GM18505 (cell line): ENCODE measurements around the gene UBN1.
"Not testable (repeated sequence)": the region's sequence is repeated elsewhere in the genome, so short reads cannot be mapped to it uniquely, and the experiment has no call there.

Source experiments
- ATAC-seq: cut with Tn5 transposase; IDR thresholded peaks from one replicate; pipeline ENCODE4 v1.9.1; 2021; ENCODE audit not compliant: unreplicated experiment
- POLR2A ChIP-seq: IDR thresholded peaks from 4 replicates; pipeline ENCODE4 v1.6.1; 2011; ENCODE audit warnings: borderline replicate concordance; ENCODE audit not compliant: insufficient read depth, insufficient read length; ENCODE audit errors: extremely low read depth

UBN1 gene

GRCh38 chr16:4888428-4889135, 41.3 kb downstream of the UBN1 start:
- TF ChIP-seq POLR2A, result no peak
- ATAC-seq, result no peak

- no peak for TF ChIP-seq POLR2A
- no peak for ATAC-seq
Measured at GRCh38 chr16:4890026-4890425, 42.7 kb downstream of the UBN1 start.

DNA sequence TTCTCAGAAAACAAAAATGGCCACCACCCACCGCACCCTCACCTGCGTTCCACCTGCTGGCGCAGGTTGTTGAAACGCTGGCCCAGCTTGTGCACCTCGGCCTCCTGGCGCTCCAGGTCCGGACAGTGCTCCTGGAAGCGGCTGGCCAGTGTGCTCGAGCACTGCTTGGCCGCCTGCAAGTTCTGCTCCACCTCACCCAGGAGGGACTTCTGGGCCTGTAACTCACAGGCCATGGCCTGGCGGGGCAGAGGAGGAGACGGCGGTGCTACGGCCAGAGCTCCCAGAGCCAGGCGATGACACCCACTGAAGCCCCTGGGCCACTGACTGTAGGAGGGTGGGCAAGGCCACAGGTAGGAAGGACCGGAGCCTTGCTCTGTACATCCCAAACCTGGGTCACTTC, 43.4 kb downstream of the UBN1 start:
- ATAC-seq, result no peak
- TF ChIP-seq POLR2A, result no peak

DNA sequence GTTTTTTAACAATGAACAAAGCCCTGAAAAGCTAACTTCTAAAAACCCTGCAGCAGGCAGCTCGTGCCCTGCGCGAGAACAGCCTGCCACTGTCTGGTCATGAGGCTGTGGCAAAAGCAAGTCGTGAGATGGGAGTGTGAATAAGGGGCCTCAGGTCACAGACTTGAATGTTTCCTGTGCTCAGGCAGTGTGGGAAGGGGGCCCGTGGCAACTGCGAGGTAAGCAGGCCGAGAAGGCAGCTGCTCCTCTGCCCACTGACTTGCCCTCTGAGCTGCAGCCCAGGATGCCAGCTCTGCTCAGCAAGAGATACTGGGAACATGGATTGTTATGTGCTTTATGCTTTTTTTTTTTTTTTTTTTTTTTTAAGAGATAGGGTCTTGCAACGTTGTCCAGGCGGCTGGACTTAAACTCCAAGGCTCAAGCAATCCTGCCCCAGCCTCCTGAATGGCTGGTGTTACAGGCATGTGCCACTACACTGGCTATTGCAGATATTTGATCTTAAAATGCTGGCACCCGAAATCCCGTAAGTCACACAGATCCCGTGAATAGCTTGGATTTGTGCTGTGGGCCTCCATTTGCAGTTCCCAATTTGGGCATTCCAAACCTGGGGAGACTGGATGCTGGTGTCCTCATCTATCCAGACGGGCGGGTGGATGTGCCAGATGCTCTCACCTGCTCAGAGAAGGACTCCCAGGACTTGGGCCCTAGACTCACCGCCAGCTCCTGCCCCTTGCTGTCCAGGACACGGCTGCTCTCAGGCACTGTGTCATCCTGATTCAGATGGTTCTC, 44.0 kb downstream of the UBN1 start:
- no peak for ATAC-seq
- TF ChIP-seq POLR2A, result no peak

GRCh38 chr16:4891886-4892216, 44.6 kb downstream of the UBN1 start:
- no peak for TF ChIP-seq POLR2A
- ATAC-seq, result no peak

DNA sequence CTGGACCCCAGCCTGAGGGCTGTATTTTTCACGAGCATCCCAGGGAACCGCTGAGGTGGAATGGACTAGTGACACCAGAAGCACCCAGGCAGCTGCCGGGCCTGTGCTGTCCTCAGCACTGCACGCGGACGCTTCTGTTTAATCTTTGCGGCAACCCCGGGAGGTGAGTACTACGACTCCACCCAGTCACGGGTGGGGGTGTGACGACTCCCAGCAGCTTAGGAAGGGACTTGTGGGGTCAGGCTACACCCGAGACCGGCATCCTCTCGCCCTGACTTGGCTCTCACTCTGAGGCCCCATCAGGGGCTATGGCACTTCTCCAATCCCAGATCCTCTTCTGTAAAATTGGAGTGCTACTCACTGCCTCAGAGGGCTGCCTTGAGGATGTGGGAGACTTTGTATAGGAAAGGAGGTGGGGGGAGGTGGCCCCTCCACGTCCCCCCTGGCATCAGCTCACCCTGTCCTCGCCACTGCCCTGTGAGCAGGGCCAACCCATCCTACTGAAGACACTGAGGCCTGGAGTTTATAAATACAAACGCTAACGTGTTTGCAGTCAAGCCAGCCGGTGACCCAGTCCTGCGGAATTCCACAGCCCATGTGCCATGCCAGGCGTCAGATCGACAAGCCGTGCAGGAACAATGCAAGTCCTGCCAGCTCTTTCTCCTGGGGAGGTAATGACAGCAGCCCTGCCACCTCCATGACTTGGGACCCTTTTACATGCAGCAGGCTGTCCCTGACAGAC, 45.3 kb downstream of the UBN1 start:
- no peak for ATAC-seq
- TF ChIP-seq POLR2A, result no peak

DNA sequence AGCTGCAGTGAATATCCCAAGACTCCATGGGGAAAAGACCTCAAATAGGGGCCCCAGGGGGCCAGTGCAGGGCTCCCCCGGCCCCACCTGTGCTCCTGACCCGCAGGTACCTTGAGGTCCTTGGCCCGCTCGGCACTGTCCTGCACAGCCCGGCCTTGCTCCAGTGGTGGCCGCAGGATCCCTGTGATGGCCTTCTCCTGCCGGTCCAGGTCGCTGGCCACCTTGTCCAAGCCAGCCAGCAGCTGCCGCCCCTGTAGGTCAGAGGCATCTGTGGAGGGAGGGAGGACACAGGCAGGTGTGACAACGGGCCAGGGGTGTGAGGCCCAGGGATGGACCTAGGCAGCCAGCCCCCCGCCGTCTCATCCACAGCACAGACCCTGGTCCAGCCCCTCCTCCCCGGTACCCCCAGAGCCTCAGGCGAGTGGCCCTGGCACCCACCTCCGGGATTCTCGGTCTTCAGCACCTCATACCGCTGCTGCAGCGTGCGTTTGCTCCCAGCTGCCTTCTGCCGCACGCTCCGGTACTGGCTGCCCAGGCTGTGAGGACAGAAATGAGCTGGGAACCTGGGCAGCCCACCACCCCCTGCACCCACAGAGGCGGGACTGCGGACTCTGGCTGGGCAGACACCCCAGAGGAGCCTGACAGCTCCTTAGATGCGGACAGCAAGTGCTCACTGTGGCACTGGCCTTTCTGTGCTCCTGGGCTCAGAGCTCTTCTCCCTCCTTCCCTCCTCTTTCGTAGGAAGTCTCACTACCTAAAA, 46.0 kb downstream of the UBN1 start:
- ATAC-seq, result no peak
- no peak for TF ChIP-seq POLR2A

DNA sequence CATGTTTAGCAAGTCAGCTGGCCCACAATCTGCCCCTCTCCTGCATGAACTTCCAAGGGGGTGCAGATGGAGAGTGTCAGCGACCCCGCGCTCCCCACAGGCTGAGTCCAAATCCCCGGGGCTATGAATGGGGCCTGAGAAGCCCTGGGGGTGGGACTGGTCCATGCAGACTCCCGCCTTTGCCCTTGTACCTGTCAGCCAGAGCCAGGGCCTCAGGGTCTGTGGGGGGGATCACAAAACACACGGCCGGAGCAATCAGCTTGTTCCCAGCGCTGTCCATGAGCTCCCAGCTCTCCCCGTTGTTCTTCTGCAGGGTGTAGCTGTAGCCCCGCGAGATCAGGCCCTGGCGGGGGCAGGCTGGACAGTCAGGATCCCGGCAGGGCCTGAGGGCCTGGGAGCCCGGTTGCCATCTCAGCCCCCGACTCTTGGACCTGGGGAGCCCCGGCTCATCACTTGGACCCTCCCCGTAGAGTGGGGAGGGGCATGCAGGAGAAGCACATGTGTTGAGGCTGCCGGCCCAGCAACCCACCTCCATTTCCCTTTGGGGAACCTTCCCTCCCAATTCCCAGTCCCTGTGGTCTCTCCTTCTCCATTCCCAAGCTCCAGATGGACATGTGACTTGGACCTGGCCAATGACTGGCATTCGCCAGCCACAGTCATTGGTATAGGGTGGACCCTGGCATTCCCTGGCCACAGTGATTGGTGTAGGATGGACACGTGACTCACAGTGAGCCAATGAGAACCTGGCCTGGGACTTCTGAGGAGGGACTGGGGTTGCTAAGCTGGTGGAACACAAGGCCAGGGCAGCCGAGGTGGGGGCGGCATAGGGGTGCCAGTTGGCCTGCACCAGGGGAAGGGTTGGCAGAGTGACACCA, 47.2 kb downstream of the UBN1 start:
- no peak for ATAC-seq
- TF ChIP-seq POLR2A, result no peak

GRCh38 chr16:4895366-4895765, 48.1 kb downstream of the UBN1 start:
- TF ChIP-seq POLR2A, result no peak
- no peak for ATAC-seq

DNA sequence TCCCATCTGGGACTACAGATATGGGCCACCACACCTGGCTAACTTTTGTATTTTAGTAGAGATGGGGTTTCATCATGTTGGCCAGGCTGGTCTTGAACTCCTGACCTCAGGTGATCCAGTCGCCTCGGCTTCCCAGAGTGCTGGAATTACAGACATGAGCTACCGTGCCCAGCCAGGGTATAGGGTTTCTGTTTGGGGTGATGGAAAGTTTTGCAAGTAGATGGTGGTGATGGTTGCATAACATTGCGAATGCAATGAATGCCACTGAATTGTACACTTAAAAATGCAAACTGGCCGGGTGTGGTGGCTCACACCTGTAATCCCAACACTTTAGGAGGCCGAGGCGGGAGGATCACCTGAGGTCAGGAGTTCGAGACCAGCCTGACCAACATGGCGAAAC, 49.5 kb downstream of the UBN1 start:
- ATAC-seq, result not testable (repeated sequence)

DNA sequence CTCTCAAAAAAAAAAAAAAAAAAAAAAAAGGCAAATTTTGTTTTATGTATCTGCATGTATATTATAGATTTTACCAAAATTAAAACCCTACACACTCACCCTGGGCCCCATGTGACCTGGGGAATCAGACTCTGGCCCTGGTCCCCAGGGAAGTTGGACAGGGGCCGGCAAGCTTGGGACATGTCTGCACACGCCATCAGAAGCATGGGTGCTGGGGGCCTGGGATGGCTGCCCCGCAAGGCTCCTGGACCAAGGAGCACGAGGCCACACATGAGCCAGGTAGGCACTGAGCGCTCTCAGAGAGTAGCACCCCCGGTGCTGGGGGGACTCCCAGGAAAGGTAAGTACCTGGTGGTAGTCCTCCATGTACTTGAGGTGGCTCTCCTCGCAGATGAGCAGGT, 50.0 kb downstream of the UBN1 start:
- no peak for ATAC-seq

DNA sequence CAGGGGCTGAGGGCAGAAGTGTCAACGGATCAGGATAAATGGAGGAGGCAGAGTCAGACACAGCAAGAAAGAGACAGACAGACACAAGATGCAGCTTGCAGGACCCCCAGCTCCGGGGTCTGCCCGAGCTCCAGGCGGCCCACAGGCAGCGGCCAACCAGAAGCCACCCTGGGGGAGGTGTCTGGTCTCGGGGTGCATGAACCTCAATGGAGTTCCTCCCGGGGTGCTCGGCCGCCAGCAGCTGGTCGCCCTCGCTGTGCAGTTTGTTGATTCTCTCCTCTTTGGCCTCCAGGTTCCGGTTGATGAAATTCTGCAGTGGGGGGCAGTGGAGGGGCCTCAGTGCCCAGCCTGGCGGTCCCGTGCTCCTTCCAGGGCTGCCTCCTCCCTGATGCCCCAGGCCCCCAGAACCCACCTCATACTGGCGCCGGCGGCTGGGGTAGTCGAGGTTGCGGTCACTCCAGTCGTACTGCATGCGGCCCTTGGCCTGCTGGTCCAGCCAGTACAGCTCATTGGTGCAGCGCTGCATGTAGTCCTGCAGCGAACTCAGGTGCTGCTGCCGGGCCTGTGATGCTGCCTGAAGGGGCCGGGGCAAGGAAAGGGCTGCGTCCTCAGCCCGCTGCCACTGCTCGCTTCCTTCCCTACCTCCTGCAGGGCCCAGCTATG, 51.7 kb downstream of the UBN1 start:
- TF ChIP-seq POLR2A, result no peak
- ATAC-seq, result no peak

More for the DNA sequence above, 50.0 kb downstream of the UBN1 start:
- no peak for TF ChIP-seq POLR2A
